Kidney (tissue), 14 donors: ENCODE measurements around the gene IL1RAPL2. TPM values are rescaled to one million over a fixed set of nuclear protein-coding genes. Genes with fewer than 3 reads are reported as not detected.

Experiments
- DNase-seq, 5 donors: peaks; one replicate each; pipeline ENCODE4 v3.0.0-alpha.2; 2013 to 2020
- FAIRE-seq: peaks from 2 replicates; lab custom pipeline; 2012; peaks lifted over from hg19 to GRCh38; lab: Jason Lieb, UNC
- H3K27ac ChIP-seq, 2 donors: one replicate each; pipeline ENCODE4 v1.7.0; 2013; ENCODE audit warnings: low read depth in 2 of 2, low read length in 2 of 2, inconsistent platforms in 1 of 2
- H3K27me3 ChIP-seq: one replicate; pipeline ENCODE4 v1.7.1; 2013; ENCODE audit warnings: low read length, inconsistent platforms; ENCODE audit not compliant: control insufficient read depth, insufficient read depth
- H3K36me3 ChIP-seq, 3 donors: one replicate each; pipeline versions ENCODE4 v1.7.0 to v1.7.1; 2013; ENCODE audit warnings: low read length in 3 of 3, control low read depth in 1 of 3, inconsistent platforms in 1 of 3; ENCODE audit not compliant: insufficient read depth in 3 of 3, control insufficient read depth in 2 of 3
- H3K4me1 ChIP-seq, 3 donors: one replicate each; pipeline versions ENCODE4 v1.7.0 to v1.7.1; 2013; ENCODE audit warnings: low read length in 3 of 3, inconsistent platforms in 1 of 3, low read depth in 1 of 3; ENCODE audit not compliant: control insufficient read depth in 2 of 3, insufficient read depth in 2 of 3
- H3K4me3 ChIP-seq, 3 donors: one replicate each; pipeline versions ENCODE4 v1.7.0 to v1.8.1; 2013; ENCODE audit warnings: low read length in 3 of 3, control low read depth in 1 of 3, inconsistent platforms in 1 of 3
- H3K9ac ChIP-seq, 3 donors: one replicate each; pipeline versions ENCODE4 v1.7.0 to v1.7.1; 2013; ENCODE audit warnings: low read length in 3 of 3, control low read depth in 1 of 3, inconsistent platforms in 1 of 3
- H3K9me3 ChIP-seq, 3 donors: one replicate each; pipeline versions ENCODE4 v1.7.0 to v1.7.1; 2013; ENCODE audit warnings: low read length in 3 of 3, control low read depth in 1 of 3, inconsistent platforms in 1 of 3; ENCODE audit not compliant: control insufficient read depth in 2 of 3, insufficient read depth in 1 of 3
- CTCF ChIP-seq: IDR thresholded peaks from 3 replicates; pipeline ENCODE4 v1.5.1; 2012; ENCODE audit warnings: mild to moderate bottlenecking, moderate library complexity, borderline replicate concordance; ENCODE audit not compliant: insufficient read depth; ENCODE audit errors: extremely low read depth
- intact Hi-C: fragments of 100-400 bp; cut with DNase I; formaldehyde crosslinking; loops from one replicate; pipeline ENCODE4 v1.11.1; 2022
- polyA plus RNA-seq: library from polyadenylated mRNA; stranded (reverse); fragments of 350-450 nt; fragmentation: Illumina TruSeq; extraction: RNeasy Lipid Tissue Mini Kit (QIAGEN cat#74804); gene quantifications from one replicate; pipeline ENCODE4 v1.2.3, GENCODE V29; 2014; ENCODE audit warnings: low read depth, low replicate concordance; ENCODE audit not compliant: insufficient read depth
- total RNA-seq: library from RNA; stranded (reverse); fragmentation: NEBNext Ultra II Directional; extraction: Animal tissue kit (Norgen Biotek cat#: 25700); gene quantifications from one replicate; pipeline ENCODE4 v1.2.1, GENCODE V29; 2021
- donor health status: control.
- donor health status: control.
- donor health status: control.
- donor health status: control.
- donor health status: control.
- donor health status: DM: yes; HTN: yes; CAD: no.
- donor health status: Normal renal cell carcinoma (clear cell type).

IL1RAPL2 gene
- total and polyA plus RNA-seq, 2 donors from 2014 or later = 0.13 to 0.25 TPM

- H3K36me3 ChIP-seq = no peaks in the 10 kb centered on the region
- no peak overlapping the region for H3K9ac ChIP-seq
- no peaks in the 10 kb centered on the region for H3K4me1 ChIP-seq
- FAIRE-seq (no peak), DNase-seq (no peak)
- H3K9me3 ChIP-seq = no peaks in the 10 kb centered on the region
- H3K27me3 ChIP-seq = no peaks in the 10 kb centered on the region
- no peak overlapping the region for H3K27ac ChIP-seq
- H3K4me3 ChIP-seq = no peak overlapping the region
- TF ChIP-seq CTCF = no peak
- intact Hi-C loops = no loop called here
These were observed 1001.1 kb downstream of the IL1RAPL2 start for GRCh38 chrX:105567082-105567481.

- FAIRE-seq = no peak
- Histone ChIP-seq H3K9me3 (no peaks in the 10 kb centered on the region), H3K27me3 (no peaks in the 10 kb centered on the region)
These were observed 1042.7 kb downstream of the IL1RAPL2 start for GRCh38 chrX:105608745-105609144.

GRCh38 chrX:105609530-105609929 is 1043.5 kb downstream of the IL1RAPL2 start:
- DNase-seq (no peak), FAIRE-seq (no peak)
- H3K9me3 ChIP-seq = no peaks in the 10 kb centered on the region
- intact Hi-C loops = no loop called here
- no peak overlapping the region for H3K9ac ChIP-seq
- H3K27me3 ChIP-seq = no peaks in the 10 kb centered on the region
- H3K4me3 ChIP-seq = no peak overlapping the region
- no peaks in the 10 kb centered on the region for H3K4me1 ChIP-seq
- TF ChIP-seq CTCF = no peak
- no peaks in the 10 kb centered on the region for H3K36me3 ChIP-seq
- H3K27ac ChIP-seq = no peak overlapping the region

More at GRCh38 chrX:105608745-105609144, 1042.7 kb downstream of the IL1RAPL2 start:
- H3K4me1 ChIP-seq = no peaks in the 10 kb centered on the region
- intact Hi-C loops = no loop called here
- no peak for DNase-seq
- TF ChIP-seq CTCF = no peak
- no peak overlapping the region for H3K4me3 ChIP-seq
- H3K27ac ChIP-seq = no peak overlapping the region
- H3K9ac ChIP-seq = no peak overlapping the region
- H3K36me3 ChIP-seq = no peaks in the 10 kb centered on the region

- H3K27me3 ChIP-seq = no peaks in the 10 kb centered on the region
- FAIRE-seq (peak; percentile 55), DNase-seq (no peak)
- no peaks in the 10 kb centered on the region for H3K36me3 ChIP-seq
- no peak for TF ChIP-seq CTCF
- intact Hi-C loops = no loop called here
- no peaks in the 10 kb centered on the region for H3K9me3 ChIP-seq
- no peak overlapping the region for H3K9ac ChIP-seq
- no peak overlapping the region for H3K4me3 ChIP-seq
- no peak overlapping the region for H3K27ac ChIP-seq
- H3K4me1 ChIP-seq = no peaks in the 10 kb centered on the region
These were observed 1044.4 kb downstream of the IL1RAPL2 start for GRCh38 chrX:105610411-105610810.
